MCF 10A (cell line): ENCODE data around the gene CADPS. TPM values are rescaled to one million over a fixed set of nuclear protein-coding genes. Genes with fewer than 3 reads are reported as not detected.

Experiments
- BruUV-seq: library from RNA; stranded (reverse); fragments of 400-500 nt; replicated peaks from 2 replicates; lab custom pipeline; 2021; lab: Mats Ljungman, UMichigan
- CTCF ChIA-PET: fragments of 300-600 bp; sonication (Branson Sonifier 250); formaldehyde crosslinking; extraction: SDS; loops from one replicate; lab custom pipeline; 2021; ENCODE audit warnings: antibody characterized with exemption, inconsistent platforms; lab: Yijun Ruan, JAX
- POLR2A ChIA-PET: fragments of 300-600, 350-650 bp; sonication (Branson Sonifier 250); formaldehyde crosslinking; extraction: SDS; loops from one replicate; lab custom pipeline; 2020; ENCODE audit warnings: antibody characterized with exemption, inconsistent platforms; lab: Yijun Ruan, JAX
- DNase-seq: peaks from one replicate; pipeline ENCODE4 v3.0.0-alpha.2; 2018; ENCODE audit not compliant: unreplicated experiment
- H3K27ac Mint-ChIP-seq: one replicate; pipeline ENCODE4 v1.8.0; 2022; ENCODE audit warnings: mild to moderate bottlenecking, low read depth, mixed read lengths; ENCODE audit not compliant: unreplicated experiment
- H3K27me3 Mint-ChIP-seq: one replicate; pipeline ENCODE4 v1.8.0; 2022; ENCODE audit warnings: mixed read lengths; ENCODE audit not compliant: insufficient read depth, unreplicated experiment
- H3K36me3 Mint-ChIP-seq: one replicate; pipeline ENCODE4 v1.8.0; 2022; ENCODE audit warnings: mild to moderate bottlenecking, moderate library complexity, mixed read lengths; ENCODE audit not compliant: insufficient read depth, unreplicated experiment
- H3K4me1 Mint-ChIP-seq: one replicate; pipeline ENCODE4 v1.8.0; 2022; ENCODE audit warnings: mixed read lengths; ENCODE audit not compliant: insufficient read depth, unreplicated experiment
- H3K4me3 Mint-ChIP-seq: one replicate; pipeline ENCODE4 v1.8.0; 2022; ENCODE audit warnings: mild to moderate bottlenecking, moderate library complexity, mixed read lengths; ENCODE audit not compliant: unreplicated experiment
- H3K9me3 Mint-ChIP-seq: one replicate; pipeline ENCODE4 v1.8.0; 2022; ENCODE audit warnings: mixed read lengths; ENCODE audit not compliant: unreplicated experiment
- CTCF ChIP-seq: fragments of 200-600 bp; IDR thresholded peaks from one replicate; pipeline ENCODE4 v1.8.0; 2022; ENCODE audit warnings: antibody characterized with exemption, mild to moderate bottlenecking; ENCODE audit not compliant: unreplicated experiment
- intact Hi-C: fragments of 100-400 bp; cut with micrococcal nuclease; formaldehyde crosslinking; loops from 2 replicates; pipeline ENCODE4 v1.14.1; 2022
- total RNA-seq: library from RNA; stranded (reverse); gene quantifications from 2 replicates; pipeline ENCODE4 v1.2.3, GENCODE V29; 2022

The CADPS gene
- total RNA-seq, 1 experiment from 2014 or later: not detected

- intact Hi-C loops: no loop called here
- no peaks in the 10 kb centered on the region for H3K27me3 Mint-ChIP-seq
These were observed 227.5 kb downstream of the CADPS start for GRCh38 chr3:62647711-62648110.

GRCh38 chr3:62644493-62644892 lies 230.7 kb downstream of the CADPS start:
- no peaks in the 10 kb centered on the region for H3K36me3 Mint-ChIP-seq
- ChIA-PET POLR2A (no interaction called here), CTCF (interaction anchor here (0.7 to 1.2 kb wide), 2 partner anchors 91 to 548 kb away, joined by 3 to 5 read pairs; no protein-coding TSS in a partner anchor)
- no peak overlapping the region for H3K27ac Mint-ChIP-seq
- peaks cover 6% of the 10 kb centered on the region for H3K4me1 Mint-ChIP-seq
- BruUV-seq: no TSS peak
- intact Hi-C loops: no loop called here
- DNase-seq: no peak
- no peaks in the 10 kb centered on the region for H3K9me3 Mint-ChIP-seq
- no peak overlapping the region for H3K4me3 Mint-ChIP-seq
- TF ChIP-seq CTCF: no peak
- H3K27me3 Mint-ChIP-seq: no peaks in the 10 kb centered on the region

More at GRCh38 chr3:62647711-62648110, 227.5 kb downstream of the CADPS start:
- Mint-ChIP-seq H3K9me3 (no peaks in the 10 kb centered on the region), H3K4me3 (no peak overlapping the region), H3K36me3 (no peaks in the 10 kb centered on the region), H3K4me1 (no peaks in the 10 kb centered on the region), H3K27ac (no peak overlapping the region)
- POLR2A ChIA-PET: no interaction called here
- BruUV-seq: no TSS peak
- DNase-seq: no peak
- CTCF ChIA-PET: interaction anchor here (1.0 to 1.4 kb wide), 3 partner anchors 9 to 584 kb away, joined by 3 to 7 read pairs (median 4); no protein-coding TSS in a partner anchor
- TF ChIP-seq CTCF: no peak

GRCh38 chr3:62638316-62638715 lies 236.9 kb downstream of the CADPS start:
- no peaks in the 10 kb centered on the region for H3K36me3 Mint-ChIP-seq
- H3K4me3 Mint-ChIP-seq: no peak overlapping the region
- no TSS peak for BruUV-seq
- no peak overlapping the region for H3K27ac Mint-ChIP-seq
- TF ChIP-seq CTCF: no peak
- ChIA-PET CTCF (interaction anchor here (1.3 to 1.9 kb wide), 2 partner anchors 16 to 27 kb away, joined by 3 to 11 read pairs; no protein-coding TSS in a partner anchor), POLR2A (interaction anchor here (0.6 kb wide), 1 partner anchor 168 kb away, joined by 3 read pairs; no protein-coding TSS in a partner anchor)
- peaks cover 6% of the 10 kb centered on the region for H3K4me1 Mint-ChIP-seq
- H3K9me3 Mint-ChIP-seq: no peaks in the 10 kb centered on the region
- intact Hi-C loops: loop anchor here (10.0 kb wide), 1 partner anchor 304 kb away; no protein-coding TSS in a partner anchor
- no peaks in the 10 kb centered on the region for H3K27me3 Mint-ChIP-seq
- no peak for DNase-seq

- intact Hi-C loops: loop anchor here (10.0 kb wide), 1 partner anchor 302 kb away; no protein-coding TSS in a partner anchor
- H3K4me3 Mint-ChIP-seq: no peak overlapping the region
- H3K4me1 Mint-ChIP-seq: no peaks in the 10 kb centered on the region
- BruUV-seq: no TSS peak
- no peak overlapping the region for H3K27ac Mint-ChIP-seq
- no peaks in the 10 kb centered on the region for H3K9me3 Mint-ChIP-seq
- TF ChIP-seq CTCF: no peak
- H3K27me3 Mint-ChIP-seq: no peaks in the 10 kb centered on the region
- no peaks in the 10 kb centered on the region for H3K36me3 Mint-ChIP-seq
- ChIA-PET POLR2A (no interaction called here), CTCF (interaction anchor here (0.5 to 2.9 kb wide), 9 partner anchors 9 to 697 kb away, joined by 3 to 16 read pairs (median 3); partner anchors contain the start of gene FEZF2)
- no peak for DNase-seq
These were observed 238.9 kb downstream of the CADPS start for GRCh38 chr3:62636235-62636826.
